NAMALWA (cell line): Measurements from ENCODE around the gene DLK1.

Experiments used
- DNase-seq: peaks from one replicate; pipeline ENCODE4 v3.0.0-alpha.2; 2015; ENCODE audit warnings: low spot score

The DLK1 gene

GRCh38 chr14:100734031-100734990 lies 7.6 kb downstream of the DLK1 start:
- no peak for DNase-seq

GRCh38 chr14:100735271-100735670 lies 8.6 kb downstream of the DLK1 start:
- DNase-seq: no peak

DNA sequence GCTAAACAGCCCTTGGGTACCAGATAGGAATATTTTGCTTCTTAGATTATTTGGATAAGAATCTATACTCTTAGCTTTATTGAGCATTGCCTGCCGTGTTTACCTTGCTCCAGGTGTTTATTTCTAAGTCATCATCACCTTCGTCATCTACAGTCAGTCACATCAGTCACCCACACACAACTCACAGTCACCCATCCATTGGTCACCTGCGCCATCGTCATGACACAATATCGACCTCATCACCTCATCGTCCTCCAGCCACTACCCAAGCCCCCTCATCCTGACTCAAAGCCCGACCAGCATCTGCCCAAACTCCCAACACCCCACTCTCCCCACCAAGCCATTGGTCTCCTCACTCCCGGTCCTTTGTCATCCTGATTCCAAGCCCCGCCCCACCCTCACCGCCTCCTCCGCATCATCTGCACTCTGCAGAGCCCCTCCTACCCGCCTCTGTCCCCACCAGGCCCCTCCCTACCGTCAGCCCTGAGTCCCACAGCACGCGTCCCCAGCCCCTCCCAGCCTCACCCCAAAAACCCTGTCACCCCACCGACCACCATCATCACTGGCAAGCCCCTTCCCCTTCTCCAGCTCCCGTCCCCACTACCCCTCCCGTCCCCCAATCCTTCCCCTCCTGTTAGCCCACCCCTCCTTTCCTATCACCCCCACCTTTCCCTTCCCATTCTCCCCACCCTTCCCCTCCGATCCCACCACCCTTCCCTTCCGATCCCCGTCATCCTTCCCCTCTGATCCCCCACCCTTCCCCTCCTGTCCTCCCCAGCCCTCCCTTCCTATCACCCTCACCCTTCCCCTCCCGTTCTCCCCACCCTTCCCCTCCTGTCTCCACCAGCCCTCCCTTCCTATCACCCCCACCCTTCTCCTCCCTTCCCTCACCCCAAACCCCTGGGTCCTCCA lies 9.8 kb downstream of the DLK1 start:
- no peak for DNase-seq

DNA sequence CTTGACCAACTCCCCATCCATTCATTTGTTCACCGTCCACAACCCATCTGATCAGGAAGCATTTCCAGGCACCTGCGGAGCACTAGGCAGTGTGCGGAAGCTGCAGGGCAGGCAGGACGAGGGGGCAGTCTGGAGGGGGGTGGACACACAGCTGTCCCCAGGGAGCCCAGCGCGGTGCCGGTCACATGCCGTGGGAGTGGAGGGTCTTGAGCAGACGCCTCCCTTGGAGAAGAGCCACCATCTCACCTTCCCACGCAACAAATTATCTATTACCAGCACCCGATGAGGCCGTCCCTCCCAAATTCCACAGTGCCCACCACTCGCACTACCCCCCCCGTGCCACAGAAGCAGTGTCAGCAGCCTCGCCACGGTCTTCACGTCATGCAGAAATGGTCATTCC lies 10.8 kb downstream of the DLK1 start:
- DNase-seq: no peak

- no peak for DNase-seq
Observed at GRCh38 chr14:100738269-100738691, 11.6 kb downstream of the DLK1 start.

GRCh38 chr14:100738704-100739131 lies 12.0 kb downstream of the DLK1 start:
- DNase-seq: no peak

GRCh38 chr14:100739306-100739705 lies 12.6 kb downstream of the DLK1 start:
- no peak for DNase-seq

- no peak for DNase-seq
Observed at GRCh38 chr14:100740196-100740825, 13.6 kb downstream of the DLK1 start.

DNA sequence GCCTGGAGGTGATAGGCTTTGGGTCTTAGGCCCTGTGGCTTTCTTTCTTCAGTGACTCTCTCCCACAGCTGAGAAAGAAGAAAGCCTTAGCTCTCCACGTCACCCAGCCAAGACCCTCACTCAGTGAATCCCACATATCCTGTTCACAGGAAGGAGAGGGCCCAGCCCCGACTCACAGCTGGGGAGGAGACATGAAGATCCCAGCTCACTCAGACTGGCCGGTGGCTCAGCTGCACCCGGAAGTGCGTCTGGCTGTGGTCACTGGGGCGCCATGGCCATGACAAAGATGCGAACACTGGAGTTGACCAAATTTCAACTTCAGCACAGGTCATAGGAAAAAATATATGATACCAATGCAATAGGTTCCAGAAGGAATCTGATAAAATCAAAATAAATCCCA lies 14.2 kb downstream of the DLK1 start:
- DNase-seq: no peak

DNA sequence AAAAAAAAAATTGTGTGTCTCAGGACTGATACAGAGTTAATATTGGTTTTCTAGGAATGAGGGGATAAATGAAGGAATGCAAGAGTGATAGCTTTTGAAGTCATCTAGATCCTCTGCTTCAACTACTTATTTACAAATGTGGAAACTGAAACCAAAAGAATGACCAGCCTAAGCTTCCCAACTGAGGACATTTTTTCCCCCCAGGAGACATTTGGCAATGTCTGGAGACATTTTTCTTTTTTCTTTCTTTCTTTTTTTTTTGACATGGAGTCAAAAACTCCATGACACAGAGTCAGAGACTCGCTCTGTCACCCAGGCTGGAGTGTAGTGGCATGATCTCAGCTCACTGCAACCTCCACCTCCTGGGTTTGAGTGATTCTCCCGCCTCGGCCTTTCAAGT lies 15.3 kb downstream of the DLK1 start:
- DNase-seq: no peak

- DNase-seq: no peak
Observed at GRCh38 chr14:100746326-100746725, 19.6 kb downstream of the DLK1 start.

DNA sequence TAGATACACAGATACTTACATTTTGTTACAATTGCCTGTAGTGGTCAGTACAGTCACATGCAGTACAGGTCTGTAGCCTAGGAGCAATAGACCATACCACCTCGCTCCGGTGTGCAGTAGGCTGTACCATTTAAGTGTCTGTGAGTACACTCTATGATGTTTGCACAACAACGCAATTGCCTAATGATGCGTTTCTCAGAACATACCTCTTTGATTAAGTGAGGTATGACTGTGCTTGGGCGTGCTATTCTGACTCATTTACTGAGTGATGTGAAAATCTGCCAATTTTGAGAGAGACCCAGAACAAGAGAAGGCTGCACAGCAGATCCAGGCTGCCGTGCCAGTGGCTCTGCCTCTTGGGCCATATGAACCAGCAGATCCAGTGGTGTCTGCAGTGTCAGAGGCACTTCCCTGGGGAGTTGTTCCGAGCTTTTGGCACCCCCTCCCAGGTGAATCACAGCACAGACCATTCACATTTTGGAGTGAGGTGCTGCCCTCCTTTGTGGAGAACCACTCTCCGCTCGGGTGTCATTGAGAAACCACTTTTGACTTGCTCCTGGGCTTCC lies 20.4 kb downstream of the DLK1 start:
- DNase-seq: no peak

- no peak for DNase-seq
Observed at GRCh38 chr14:100747736-100748135, 21.0 kb downstream of the DLK1 start.

- DNase-seq: no peak
Observed at GRCh38 chr14:100748403-100748802, 21.7 kb downstream of the DLK1 start.

- DNase-seq: no peak
Observed at GRCh38 chr14:100748944-100749343, 22.3 kb downstream of the DLK1 start.

- DNase-seq: no peak
Observed at GRCh38 chr14:100749967-100750597, 23.4 kb downstream of the DLK1 start.

GRCh38 chr14:100750762-100751699 lies 24.3 kb downstream of the DLK1 start:
- no peak for DNase-seq

DNA sequence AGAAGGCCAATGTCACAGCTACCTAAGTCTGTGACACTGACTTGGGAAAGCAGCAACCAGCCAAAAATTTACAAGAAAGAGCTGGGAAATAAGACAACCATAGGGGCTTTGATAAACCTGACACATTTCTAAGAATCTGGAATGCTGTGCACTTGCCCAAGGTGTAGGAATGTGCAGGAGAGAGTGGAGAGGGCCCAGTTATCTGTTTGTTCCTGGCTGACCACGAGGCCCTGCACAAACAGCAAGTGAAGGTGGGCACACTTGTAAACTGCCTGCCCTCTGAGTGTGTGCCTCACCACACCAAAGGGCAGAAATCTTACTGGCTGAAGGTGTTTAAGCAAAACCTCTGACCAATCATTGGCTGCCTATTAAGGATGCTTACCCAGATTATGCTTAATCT lies 27.3 kb downstream of the DLK1 start:
- no peak for DNase-seq

- no peak for DNase-seq
Observed at GRCh38 chr14:100755649-100756048, 29.0 kb downstream of the DLK1 start.

GRCh38 chr14:100761481-100761880 lies 34.8 kb downstream of the DLK1 start:
- DNase-seq: no peak
